Activated T-helper 2 cell treated with anti-CD3 and anti-CD28 coated beads, Interferon-gamma antibody, Interleukin-2, Interleukin-4, amounts not matched to agents 10 μg/mL and 5 μg/mL and 100 μg/mL, durations not matched to agents 14 hours and 24 hours and 36 hours (primary cell): ENCODE results near the gene AFF1. TPM values are rescaled to one million over a fixed set of nuclear protein-coding genes. Genes with fewer than 3 reads are reported as not detected.

ENCODE experiments used
- DNase-seq: peaks from one replicate; pipeline ENCODE4 v3.0.0; 2021; ENCODE audit warnings: low spot score
- H3K27ac Mint-ChIP-seq: one replicate; pipeline ENCODE4 v1.8.0; 2021; ENCODE audit warnings: mixed read lengths
- H3K27me3 Mint-ChIP-seq: one replicate; pipeline ENCODE4 v1.8.0; 2021; ENCODE audit warnings: low read depth, mixed read lengths
- H3K36me3 Mint-ChIP-seq: one replicate; pipeline ENCODE4 v1.8.0; 2021; ENCODE audit warnings: low read depth, mixed read lengths
- H3K4me1 Mint-ChIP-seq: one replicate; pipeline ENCODE4 v1.8.0; 2021; ENCODE audit warnings: low read depth, mixed read lengths
- H3K4me3 Mint-ChIP-seq: one replicate; pipeline ENCODE4 v1.8.0; 2021; ENCODE audit warnings: low read depth, mild to moderate bottlenecking, moderate library complexity, mixed read lengths
- H3K9me3 Mint-ChIP-seq: one replicate; pipeline ENCODE4 v1.8.0; 2021; ENCODE audit warnings: mixed read lengths
- intact Hi-C: fragments of 100-400 bp; cut with micrococcal nuclease; formaldehyde crosslinking; loops from one replicate; pipeline ENCODE4 v1.15.1; 2023
- total RNA-seq: library from RNA; stranded (reverse); gene quantifications from 2 replicates; pipeline ENCODE4 v1.2.3, GENCODE V29; 2022

The AFF1 gene
- total RNA-seq, 1 donor from 2014 or later = 60.4 TPM

- H3K4me3 Mint-ChIP-seq = no peak overlapping the region
- no peaks in the 10 kb centered on the region for H3K9me3 Mint-ChIP-seq
- DNase-seq = no peak
- H3K4me1 Mint-ChIP-seq = peaks cover 8% of the 10 kb centered on the region
- H3K27me3 Mint-ChIP-seq = peaks cover 2% of the 10 kb centered on the region
- intact Hi-C loops = no loop called here
- H3K27ac Mint-ChIP-seq = no peak overlapping the region
- H3K36me3 Mint-ChIP-seq = no peaks in the 10 kb centered on the region
Observed at GRCh38 chr4:86908251-86908657, 26.6 kb upstream of the AFF1 start.

- no peak overlapping the region for H3K27ac Mint-ChIP-seq
- H3K36me3 Mint-ChIP-seq = no peaks in the 10 kb centered on the region
- DNase-seq = no peak
- H3K27me3 Mint-ChIP-seq = no peaks in the 10 kb centered on the region
- H3K4me1 Mint-ChIP-seq = peaks cover 8% of the 10 kb centered on the region
- H3K4me3 Mint-ChIP-seq = no peak overlapping the region
- no peaks in the 10 kb centered on the region for H3K9me3 Mint-ChIP-seq
- intact Hi-C loops = no loop called here
Observed at GRCh38 chr4:86909546-86910295, 25.1 kb upstream of the AFF1 start.

GRCh38 chr4:86910369-86910768 is 24.4 kb upstream of the AFF1 start:
- intact Hi-C loops = no loop called here
- no peak for DNase-seq
- no peak overlapping the region for H3K4me3 Mint-ChIP-seq
- H3K27ac Mint-ChIP-seq = no peak overlapping the region
- H3K36me3 Mint-ChIP-seq = no peaks in the 10 kb centered on the region
- H3K27me3 Mint-ChIP-seq = no peaks in the 10 kb centered on the region
- peaks cover 8% of the 10 kb centered on the region for H3K4me1 Mint-ChIP-seq
- no peaks in the 10 kb centered on the region for H3K9me3 Mint-ChIP-seq

- H3K9me3 Mint-ChIP-seq = no peaks in the 10 kb centered on the region
- no peak for DNase-seq
- H3K27me3 Mint-ChIP-seq = no peaks in the 10 kb centered on the region
- intact Hi-C loops = no loop called here
- no peak overlapping the region for H3K4me3 Mint-ChIP-seq
- no peaks in the 10 kb centered on the region for H3K36me3 Mint-ChIP-seq
- peaks cover 8% of the 10 kb centered on the region for H3K4me1 Mint-ChIP-seq
- no peak overlapping the region for H3K27ac Mint-ChIP-seq
Observed at GRCh38 chr4:86910820-86911684, 23.8 kb upstream of the AFF1 start.

- intact Hi-C loops = no loop called here
- Mint-ChIP-seq H3K27ac (no peak overlapping the region), H3K27me3 (no peaks in the 10 kb centered on the region), H3K9me3 (no peaks in the 10 kb centered on the region), H3K36me3 (no peaks in the 10 kb centered on the region), H3K4me1 (no peaks in the 10 kb centered on the region), H3K4me3 (no peak overlapping the region)
- DNase-seq = no peak
Observed at GRCh38 chr4:86916392-86916791, 18.4 kb upstream of the AFF1 start.

GRCh38 chr4:86917212-86918039 is 17.4 kb upstream of the AFF1 start:
- Mint-ChIP-seq H3K9me3 (no peaks in the 10 kb centered on the region), H3K4me3 (no peak overlapping the region), H3K27me3 (no peaks in the 10 kb centered on the region), H3K27ac (no peak overlapping the region), H3K36me3 (no peaks in the 10 kb centered on the region), H3K4me1 (peaks cover under 1% of the 10 kb centered on the region)
- no peak for DNase-seq
- intact Hi-C loops = no loop called here

GRCh38 chr4:86918539-86919072 is 16.2 kb upstream of the AFF1 start:
- Mint-ChIP-seq H3K9me3 (no peaks in the 10 kb centered on the region), H3K36me3 (no peaks in the 10 kb centered on the region), H3K4me3 (no peak overlapping the region), H3K27ac (no peak overlapping the region), H3K27me3 (no peaks in the 10 kb centered on the region), H3K4me1 (peaks cover 2% of the 10 kb centered on the region)
- no peak for DNase-seq
- intact Hi-C loops = no loop called here

- no peaks in the 10 kb centered on the region for H3K36me3 Mint-ChIP-seq
- H3K4me3 Mint-ChIP-seq = no peak overlapping the region
- DNase-seq = no peak
- no peak overlapping the region for H3K27ac Mint-ChIP-seq
- intact Hi-C loops = loop anchor here (5.0 kb wide), 1 partner anchor 233 kb away; no protein-coding TSS in a partner anchor
- H3K9me3 Mint-ChIP-seq = no peaks in the 10 kb centered on the region
- peaks cover 2% of the 10 kb centered on the region for H3K4me1 Mint-ChIP-seq
- H3K27me3 Mint-ChIP-seq = no peaks in the 10 kb centered on the region
Observed at GRCh38 chr4:86919561-86920223, 15.1 kb upstream of the AFF1 start.

GRCh38 chr4:86921608-86922252 is 13.1 kb upstream of the AFF1 start:
- no peaks in the 10 kb centered on the region for H3K9me3 Mint-ChIP-seq
- H3K27ac Mint-ChIP-seq = no peak overlapping the region
- no peaks in the 10 kb centered on the region for H3K36me3 Mint-ChIP-seq
- intact Hi-C loops = loop anchor here (1.0 to 5.0 kb wide), 3 partner anchors 172 to 314 kb away; no protein-coding TSS in a partner anchor
- H3K4me3 Mint-ChIP-seq = no peak overlapping the region
- H3K27me3 Mint-ChIP-seq = no peaks in the 10 kb centered on the region
- H3K4me1 Mint-ChIP-seq = peaks cover 2% of the 10 kb centered on the region
- no peak for DNase-seq

GRCh38 chr4:86924811-86925210 is 10.0 kb upstream of the AFF1 start:
- DNase-seq = no peak
- intact Hi-C loops = loop anchor here (5.0 kb wide), 1 partner anchor 227 kb away; no protein-coding TSS in a partner anchor
- no peaks in the 10 kb centered on the region for H3K27me3 Mint-ChIP-seq
- no peak overlapping the region for H3K27ac Mint-ChIP-seq
- no peak overlapping the region for H3K4me3 Mint-ChIP-seq
- no peaks in the 10 kb centered on the region for H3K36me3 Mint-ChIP-seq
- no peaks in the 10 kb centered on the region for H3K9me3 Mint-ChIP-seq
- H3K4me1 Mint-ChIP-seq = peaks cover 19% of the 10 kb centered on the region

GRCh38 chr4:86926435-86927086 is 8.2 kb upstream of the AFF1 start:
- DNase-seq = no peak
- Mint-ChIP-seq H3K27ac (no peak overlapping the region), H3K4me3 (no peak overlapping the region), H3K4me1 (peaks cover 24% of the 10 kb centered on the region), H3K36me3 (no peaks in the 10 kb centered on the region), H3K9me3 (no peaks in the 10 kb centered on the region), H3K27me3 (no peaks in the 10 kb centered on the region)
- intact Hi-C loops = no loop called here
